H9 (cell line): ENCODE measurements around the gene SGMS2. TPM values are rescaled to one million over a fixed set of nuclear protein-coding genes. Genes with fewer than 3 reads are reported as not detected.

Experiments used
- DNase-seq: peaks from one replicate; pipeline ENCODE4 v3.0.0-alpha.2; 2017
- H2AFZ ChIP-seq: one replicate; pipeline ENCODE4 v1.6.1; 2013; ENCODE audit warnings: mild to moderate bottlenecking, low read length, control low read depth, moderate library complexity
- H2AK5ac ChIP-seq: 2 replicates; pipeline ENCODE4 v1.6.1; 2013; ENCODE audit warnings: low read length, control low read depth, mixed read lengths; ENCODE audit not compliant: insufficient read length
- H2BK120ac ChIP-seq: one replicate; pipeline ENCODE4 v1.6.1; 2013; ENCODE audit warnings: low read depth, mild to moderate bottlenecking, low read length, control low read depth, inconsistent platforms; ENCODE audit not compliant: poor library complexity, severe bottlenecking
- H2BK12ac ChIP-seq: 2 replicates; pipeline ENCODE4 v1.6.1; 2013; ENCODE audit warnings: low read length, control low read depth, mixed read lengths, low read depth; ENCODE audit not compliant: insufficient read length
- H2BK15ac ChIP-seq: 2 replicates; pipeline ENCODE4 v1.6.1; 2013; ENCODE audit warnings: low read depth, low read length, control low read depth
- H2BK20ac ChIP-seq: one replicate; pipeline ENCODE4 v1.6.1; 2013; ENCODE audit warnings: low read depth, mild to moderate bottlenecking, low read length, control low read depth, inconsistent platforms; ENCODE audit not compliant: poor library complexity, severe bottlenecking
- H2BK5ac ChIP-seq: 2 replicates; pipeline ENCODE4 v1.6.1; 2013; ENCODE audit warnings: low read length, control low read depth, mixed read lengths; ENCODE audit not compliant: insufficient read length
- H3K14ac ChIP-seq: 2 replicates; pipeline ENCODE4 v1.6.1; 2013; ENCODE audit warnings: low read length, control low read depth; ENCODE audit not compliant: insufficient read depth
- H3K18ac ChIP-seq: 2 replicates; pipeline ENCODE4 v1.6.1; 2013; ENCODE audit warnings: low read depth, mild to moderate bottlenecking, mixed read lengths, low read length, control low read depth; ENCODE audit not compliant: insufficient read length
- H3K23ac ChIP-seq: 2 replicates; pipeline ENCODE4 v1.6.1; 2013; ENCODE audit warnings: low read length, control low read depth, mixed read lengths, low read depth; ENCODE audit not compliant: insufficient read length
- H3K23me2 ChIP-seq: 2 replicates; pipeline ENCODE4 v1.6.1; 2013; ENCODE audit warnings: low read depth, mild to moderate bottlenecking, mixed read lengths, low read length, control low read depth; ENCODE audit not compliant: insufficient read length, poor library complexity, severe bottlenecking
- H3K27ac ChIP-seq: 2 replicates; pipeline ENCODE4 v1.5.1; 2013; ENCODE audit warnings: low read length, control low read depth, mixed read lengths, low read depth; ENCODE audit not compliant: insufficient read length
- H3K27me3 ChIP-seq: 2 replicates; pipeline ENCODE4 v1.6.1; 2013; ENCODE audit warnings: low read length, control low read depth, inconsistent platforms; ENCODE audit not compliant: insufficient read depth
- H3K4ac ChIP-seq: 2 replicates; pipeline ENCODE4 v1.6.1; 2013; ENCODE audit warnings: low read depth, mild to moderate bottlenecking, control low read depth, inconsistent platforms, low read length, moderate library complexity
- H3K4me1 ChIP-seq: 2 replicates; pipeline ENCODE4 v1.6.1; 2013; ENCODE audit warnings: low read length, control low read depth, inconsistent platforms; ENCODE audit not compliant: insufficient read depth
- H3K4me2 ChIP-seq: 2 replicates; pipeline ENCODE4 v1.6.1; 2013; ENCODE audit warnings: low read length, control low read depth, mixed read lengths; ENCODE audit not compliant: insufficient read length, insufficient read depth
- H3K56ac ChIP-seq: 2 replicates; pipeline ENCODE4 v1.6.1; 2013; ENCODE audit warnings: low read depth, mild to moderate bottlenecking, mixed read lengths, low read length, control low read depth; ENCODE audit not compliant: insufficient read length
- H3K79me1 ChIP-seq: 2 replicates; pipeline ENCODE4 v1.6.1; 2013; ENCODE audit warnings: low read depth, mild to moderate bottlenecking, moderate library complexity, low read length, control low read depth, inconsistent platforms; ENCODE audit not compliant: insufficient read depth, poor library complexity, severe bottlenecking
- H3K79me2 ChIP-seq: 2 replicates; pipeline ENCODE4 v1.6.1; 2013; ENCODE audit warnings: low read length, control low read depth, inconsistent platforms; ENCODE audit not compliant: insufficient read depth
- H3K9ac ChIP-seq: 2 replicates; pipeline ENCODE4 v1.6.1; 2013; ENCODE audit warnings: low read length, control low read depth, mixed read lengths; ENCODE audit not compliant: insufficient read length; ENCODE audit errors: extremely low read depth
- H3K9me3 ChIP-seq: one replicate; pipeline ENCODE4 v1.6.1; 2013; ENCODE audit warnings: low read depth, low read length, inconsistent platforms; ENCODE audit not compliant: control insufficient read depth
- H3T11ph ChIP-seq: one replicate; pipeline ENCODE4 v1.6.1; 2013; ENCODE audit warnings: mild to moderate bottlenecking, low read length, control low read depth, inconsistent platforms
- H4K20me1 ChIP-seq: one replicate; pipeline ENCODE4 v1.6.1; 2013; ENCODE audit not compliant: control insufficient read depth, insufficient read length, insufficient read depth
- H4K5ac ChIP-seq: 2 replicates; pipeline ENCODE4 v1.6.1; 2013; ENCODE audit warnings: low read depth, mild to moderate bottlenecking, mixed read lengths, low read length, control low read depth; ENCODE audit not compliant: insufficient read length
- H4K8ac ChIP-seq: replicated peaks from 2 replicates; pipeline ENCODE4 v1.6.1; 2013; ENCODE audit warnings: low read length, control low read depth, mixed read lengths, low read depth; ENCODE audit not compliant: insufficient read length
- H4K91ac ChIP-seq: 2 replicates; pipeline ENCODE4 v1.6.1; 2013; ENCODE audit warnings: low read depth, mild to moderate bottlenecking, moderate library complexity, mixed read lengths, low read length, control low read depth; ENCODE audit not compliant: insufficient read length
- H3K27ac Mint-ChIP-seq, 3 experiments: 2 replicates in 2 of 3; 3 replicates in 1 of 3; pipeline ENCODE4 v1.8.0; 2020 to 2021; ENCODE audit warnings: mixed read lengths in 3 of 3, mild to moderate bottlenecking in 1 of 3, moderate library complexity in 1 of 3
- H3K27me3 Mint-ChIP-seq: 2 replicates; pipeline ENCODE4 v1.8.0; 2021; ENCODE audit warnings: low read depth, mild to moderate bottlenecking, moderate library complexity, mixed read lengths
- H3K36me3 Mint-ChIP-seq, 3 experiments: 2 replicates in 2 of 3; 3 replicates in 1 of 3; pipeline ENCODE4 v1.8.0; 2020 to 2021; ENCODE audit warnings: low read depth in 3 of 3, mixed read lengths in 3 of 3; ENCODE audit not compliant: insufficient read depth in 1 of 3
- H3K4me1 Mint-ChIP-seq, 2 experiments: 2 replicates each; pipeline ENCODE4 v1.8.0; 2020; ENCODE audit warnings: mixed read lengths in 2 of 2
- H3K4me3 Mint-ChIP-seq, 2 experiments: 2 replicates in 1 of 2; 3 replicates in 1 of 2; pipeline ENCODE4 v1.8.0; 2020 to 2021; ENCODE audit warnings: mild to moderate bottlenecking in 2 of 2, mixed read lengths in 2 of 2, moderate library complexity in 1 of 2
- H3K9me3 Mint-ChIP-seq, 2 experiments: 2 replicates in 1 of 2; 3 replicates in 1 of 2; pipeline ENCODE4 v1.8.0; 2020; ENCODE audit warnings: mild to moderate bottlenecking in 2 of 2, mixed read lengths in 2 of 2, moderate library complexity in 1 of 2
- WGBS: extraction: QIAGEN DNeasy Blood & Tissue Kit; methylation state at CpG from one replicate; pipeline ENCODE4 v1.1.7; 2013; ENCODE audit warnings: missing lambda C conversion rate, low lambda C conversion rate, mixed read lengths; ENCODE audit not compliant: insufficient read length; ENCODE audit errors: extremely low coverage; 5-methylcytosine and 5-hydroxymethylcytosine counted together
- total RNA-seq: library from RNA; stranded (reverse); gene quantifications from 2 replicates; pipeline ENCODE4 v1.2.1, GENCODE V29; 2021
- TF ChIP-seq, protein P1 (sequence below): fragments of 200-600 bp; sonication (generic); conservative IDR thresholded peaks from 3 replicates; pipeline ENCODE4 v1.8.0; 2021; ENCODE audit warnings: antibody characterized with exemption, mild to moderate bottlenecking

Gene SGMS2
- total RNA-seq, 1 experiment from 2014 or later: 9.7 TPM

- Histone ChIP-seq H3K14ac (no peak overlapping the region), H2AK5ac (no peak overlapping the region), H2BK15ac (no peak overlapping the region), H2BK12ac (no peak overlapping the region), H3K23ac (no peak overlapping the region), H3K23me2 (no peaks in the 10 kb centered on the region), H3K79me2 (no peaks in the 10 kb centered on the region), H3K4me1 (no peaks in the 10 kb centered on the region; the same call in 1 of the 2 replicates), H3K18ac (no peak overlapping the region), H3K79me1 (no peaks in the 10 kb centered on the region), H2BK5ac (no peak overlapping the region), H3T11ph (no peak overlapping the region), H2BK120ac (no peak overlapping the region), H2BK20ac (no peak overlapping the region), H4K91ac (no peak overlapping the region), H3K56ac (no peak overlapping the region), H4K20me1 (no peaks in the 10 kb centered on the region), H3K27me3 (no peaks in the 10 kb centered on the region), H4K5ac (no peak overlapping the region), H4K8ac (no peak overlapping the region), H3K4ac (no peak overlapping the region), H3K9ac (no peak overlapping the region), H3K4me2 (no peak overlapping the region), H3K27ac (no peak overlapping the region), H3K9me3 (no peaks in the 10 kb centered on the region), H2AFZ (no peak overlapping the region)
- WGBS: no CpG with 5 or more reads among the region's 5 CpGs
- TF ChIP-seq, protein P1, sequence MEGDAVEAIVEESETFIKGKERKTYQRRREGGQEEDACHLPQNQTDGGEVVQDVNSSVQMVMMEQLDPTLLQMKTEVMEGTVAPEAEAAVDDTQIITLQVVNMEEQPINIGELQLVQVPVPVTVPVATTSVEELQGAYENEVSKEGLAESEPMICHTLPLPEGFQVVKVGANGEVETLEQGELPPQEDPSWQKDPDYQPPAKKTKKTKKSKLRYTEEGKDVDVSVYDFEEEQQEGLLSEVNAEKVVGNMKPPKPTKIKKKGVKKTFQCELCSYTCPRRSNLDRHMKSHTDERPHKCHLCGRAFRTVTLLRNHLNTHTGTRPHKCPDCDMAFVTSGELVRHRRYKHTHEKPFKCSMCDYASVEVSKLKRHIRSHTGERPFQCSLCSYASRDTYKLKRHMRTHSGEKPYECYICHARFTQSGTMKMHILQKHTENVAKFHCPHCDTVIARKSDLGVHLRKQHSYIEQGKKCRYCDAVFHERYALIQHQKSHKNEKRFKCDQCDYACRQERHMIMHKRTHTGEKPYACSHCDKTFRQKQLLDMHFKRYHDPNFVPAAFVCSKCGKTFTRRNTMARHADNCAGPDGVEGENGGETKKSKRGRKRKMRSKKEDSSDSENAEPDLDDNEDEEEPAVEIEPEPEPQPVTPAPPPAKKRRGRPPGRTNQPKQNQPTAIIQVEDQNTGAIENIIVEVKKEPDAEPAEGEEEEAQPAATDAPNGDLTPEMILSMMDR: no peak
- no peak overlapping the region for H3K27ac Mint-ChIP-seq
- peaks cover 9 to 13% of the 10 kb centered on the region in 2 experiments for H3K4me1 Mint-ChIP-seq
- H3K4me3 Mint-ChIP-seq: no peak overlapping the region
- no peak for DNase-seq
- H3K36me3 Mint-ChIP-seq: peaks cover 3 to 8% (median 3%) of the 10 kb centered on the region in 3 experiments; a peak in 6 of 7 replicates
- H3K27me3 Mint-ChIP-seq: peaks cover 14% of the 10 kb centered on the region
- peaks cover 2 to 4% of the 10 kb centered on the region in 2 experiments; a peak in 4 of 5 replicates for H3K9me3 Mint-ChIP-seq
Measured at GRCh38 chr4:107835406-107835805, 10.7 kb downstream of the SGMS2 start.
